GM12878 (cell line): ENCODE results near the gene RFPL2.

ENCODE experiments used
- CTCF ChIP-seq, 3 experiments: IDR thresholded peaks in 2 of 3; conservative IDR thresholded peaks in 1 of 3; 2 replicates each; pipeline ENCODE4 v1.5.1; 2011; ENCODE audit warnings: low read depth in 3 of 3, low read length in 3 of 3, mild to moderate bottlenecking in 3 of 3, control low read depth in 2 of 3, moderate library complexity in 2 of 3, inconsistent platforms in 1 of 3, mixed read lengths in 1 of 3; ENCODE audit not compliant: control insufficient read depth in 2 of 3, insufficient read depth in 1 of 3; ENCODE audit errors: extremely low read depth in 1 of 3
- HDAC2 ChIP-seq: fragments of 200-600 bp; sonication (generic); IDR thresholded peaks from 2 replicates; pipeline ENCODE4 v1.6.1; 2017
- JUNB ChIP-seq: IDR thresholded peaks from 2 replicates; pipeline ENCODE4 v1.6.1; 2016; ENCODE audit warnings: antibody characterized with exemption, mild to moderate bottlenecking
- POLR2AphosphoS5 ChIP-seq: IDR thresholded peaks from 2 replicates; pipeline ENCODE4 v1.6.1; 2011; ENCODE audit warnings: mild to moderate bottlenecking, low read length, inconsistent platforms
- RFX5 ChIP-seq: IDR thresholded peaks from 2 replicates; pipeline ENCODE4 v1.6.1; 2011; ENCODE audit warnings: low read depth, low read length, improper control_type of control experiment
- SP1 ChIP-seq: IDR thresholded peaks from one replicate; pipeline ENCODE4 v1.6.1; 2011; ENCODE audit warnings: low read depth, low read length
- STAT3 ChIP-seq: IDR thresholded peaks from 2 replicates; pipeline ENCODE4 v1.6.1; 2011; ENCODE audit warnings: low read depth, low read length, improper control_type of control experiment
- YY1 ChIP-seq: IDR thresholded peaks from 2 replicates; pipeline ENCODE4 v1.6.1; 2011; ENCODE audit warnings: low read depth, mild to moderate bottlenecking, low read length

GRCh38 chr22:32211011-32211410 is 6.1 kb upstream of the RFPL2 start:
- TF ChIP-seq YY1 (no peak), CTCF (IDR thresholded peaks at IDR 0.05 in 2 of 3, conservative IDR thresholded peaks at IDR 0.05 in 1 of 3; ENCODE audit: control insufficient read depth in 2 of 3, extremely low read depth in 1 of 3, insufficient read depth in 1 of 3, low read depth in 3 of 3, low read length in 3 of 3) (no peak), HDAC2 (no peak), POLR2AphosphoS5 (no peak), JUNB (no peak), STAT3 (no peak), SP1 (no peak), RFX5 (no peak)
